ENCODE results near the gene NLRP3. TPM values are rescaled to one million over a fixed set of nuclear protein-coding genes. Genes with fewer than 3 reads are reported as not detected.

The NLRP3 gene
- total and polyA plus RNA-seq, 4 donors: 0.28 to 1.9 (median 0.61) TPM

DNA sequence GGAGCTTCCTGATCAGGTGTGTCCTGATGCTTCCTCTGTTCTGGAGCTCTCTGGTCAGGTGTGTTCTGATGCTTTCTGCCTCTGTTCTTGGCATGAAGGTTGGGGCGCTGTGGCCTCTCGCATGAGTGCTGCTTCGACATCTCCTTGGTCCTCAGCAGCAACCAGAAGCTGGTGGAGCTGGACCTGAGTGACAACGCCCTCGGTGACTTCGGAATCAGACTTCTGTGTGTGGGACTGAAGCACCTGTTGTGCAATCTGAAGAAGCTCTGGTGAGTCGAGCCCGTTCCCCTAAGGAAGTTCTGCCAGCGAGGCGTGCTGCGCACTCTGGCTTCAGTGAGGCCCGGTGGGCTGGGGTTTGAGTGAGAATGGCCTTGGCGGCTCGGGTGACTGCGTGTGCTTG, 18.0 kb downstream of the NLRP3 start:
- no peak overlapping the region for H3K27ac ChIP-seq (ENCODE audit: low read depth in 1 of 2, low read length in 2 of 2)
- no peak for TF ChIP-seq RXRA (IDR thresholded peaks at IDR 0.05)
- no peak for TF ChIP-seq FOXA1 (IDR thresholded peaks at IDR 0.05)
- TF ChIP-seq EGR1 (IDR thresholded peaks at IDR 0.05; ENCODE audit: low read depth in 2 of 2): no peak
- TF ChIP-seq FOXA2 (IDR thresholded peaks at IDR 0.05): no peak
- TF ChIP-seq GABPA (IDR thresholded peaks at IDR 0.05 in 1 of 2, conservative IDR thresholded peaks at IDR 0.05 in 1 of 2): no peak
- no peak for TF ChIP-seq HNF4G (IDR thresholded peaks at IDR 0.05)
- TF ChIP-seq ATF3 (IDR thresholded peaks at IDR 0.05): no peak
- TF ChIP-seq RAD21 (IDR thresholded peaks at IDR 0.05): no peak
- TF ChIP-seq JUND (IDR thresholded peaks at IDR 0.05): no peak
- no peak for TF ChIP-seq YY1 (IDR thresholded peaks at IDR 0.05)
- no peak for TF ChIP-seq NR2F2 (IDR thresholded peaks at IDR 0.05)
- no peak for TF ChIP-seq HNF4A (conservative IDR thresholded peaks at IDR 0.05)
- TF ChIP-seq MAX (IDR thresholded peaks at IDR 0.05): no peak
- TF ChIP-seq TAF1 (conservative IDR thresholded peaks at IDR 0.05): no peak
- TF ChIP-seq, protein P1, sequence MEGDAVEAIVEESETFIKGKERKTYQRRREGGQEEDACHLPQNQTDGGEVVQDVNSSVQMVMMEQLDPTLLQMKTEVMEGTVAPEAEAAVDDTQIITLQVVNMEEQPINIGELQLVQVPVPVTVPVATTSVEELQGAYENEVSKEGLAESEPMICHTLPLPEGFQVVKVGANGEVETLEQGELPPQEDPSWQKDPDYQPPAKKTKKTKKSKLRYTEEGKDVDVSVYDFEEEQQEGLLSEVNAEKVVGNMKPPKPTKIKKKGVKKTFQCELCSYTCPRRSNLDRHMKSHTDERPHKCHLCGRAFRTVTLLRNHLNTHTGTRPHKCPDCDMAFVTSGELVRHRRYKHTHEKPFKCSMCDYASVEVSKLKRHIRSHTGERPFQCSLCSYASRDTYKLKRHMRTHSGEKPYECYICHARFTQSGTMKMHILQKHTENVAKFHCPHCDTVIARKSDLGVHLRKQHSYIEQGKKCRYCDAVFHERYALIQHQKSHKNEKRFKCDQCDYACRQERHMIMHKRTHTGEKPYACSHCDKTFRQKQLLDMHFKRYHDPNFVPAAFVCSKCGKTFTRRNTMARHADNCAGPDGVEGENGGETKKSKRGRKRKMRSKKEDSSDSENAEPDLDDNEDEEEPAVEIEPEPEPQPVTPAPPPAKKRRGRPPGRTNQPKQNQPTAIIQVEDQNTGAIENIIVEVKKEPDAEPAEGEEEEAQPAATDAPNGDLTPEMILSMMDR (IDR thresholded peaks at IDR 0.05; ENCODE audit: low read depth, low read length, missing input control): no peak
- TF ChIP-seq SP1 (IDR thresholded peaks at IDR 0.05): no peak
- TF ChIP-seq ZBTB33 (IDR thresholded peaks at IDR 0.05): no peak
- TF ChIP-seq REST (IDR thresholded peaks at IDR 0.05): no peak
- peaks cover 0 to 3% (median 0%) of the 10 kb centered on the region in 4 donors for H3K27me3 ChIP-seq (ENCODE audit: control insufficient read depth in 4 of 4, insufficient read depth in 4 of 4, low read length in 3 of 4)
- H3K4me3 ChIP-seq (ENCODE audit: low read depth in 1 of 3, low read length in 3 of 3): no peak overlapping the region
- no peaks in the 10 kb centered on the region for H3K9me3 ChIP-seq (ENCODE audit: control insufficient read depth in 4 of 4, low read length in 3 of 4)
- peaks cover 0 to 3% (median 0%) of the 10 kb centered on the region in 4 donors for H3K4me1 ChIP-seq (ENCODE audit: control insufficient read depth in 4 of 4, insufficient read depth in 4 of 4, low read length in 3 of 4)
- no peak for DNase-seq (ENCODE audit: low spot score)
- H3K9ac ChIP-seq (ENCODE audit: low read depth in 1 of 2, low read length in 2 of 2): no peak overlapping the region
- no peaks in the 10 kb centered on the region for H3K36me3 ChIP-seq (ENCODE audit: control insufficient read depth in 4 of 4, insufficient read depth in 3 of 4, low read depth in 1 of 4, low read length in 3 of 4)
- 82% methylated on average over 15 of the region's 15 CpGs for WGBS
